Daoy (cell line): ENCODE data around the gene TCHHL1. TPM values are rescaled to one million over a fixed set of nuclear protein-coding genes. Genes with fewer than 3 reads are reported as not detected.

Experiments used
- DNase-seq: peaks from one replicate; pipeline ENCODE4 v3.0.0-alpha.2; 2015; ENCODE audit warnings: low read depth
- total RNA-seq: library from RNA; depleted of rRNA; stranded (reverse); fragments of >200 nt; shearing (Covaris generic); gene quantifications from 2 replicates; pipeline ENCODE4 v1.2.3, GENCODE V29; 2014; rRNA removed

TCHHL1 gene
- total RNA-seq, 1 experiment from 2014 or later = not detected

GRCh38 chr1:152038871-152039270 lies 50.0 kb downstream of the TCHHL1 start:
- no peak for DNase-seq

DNA sequence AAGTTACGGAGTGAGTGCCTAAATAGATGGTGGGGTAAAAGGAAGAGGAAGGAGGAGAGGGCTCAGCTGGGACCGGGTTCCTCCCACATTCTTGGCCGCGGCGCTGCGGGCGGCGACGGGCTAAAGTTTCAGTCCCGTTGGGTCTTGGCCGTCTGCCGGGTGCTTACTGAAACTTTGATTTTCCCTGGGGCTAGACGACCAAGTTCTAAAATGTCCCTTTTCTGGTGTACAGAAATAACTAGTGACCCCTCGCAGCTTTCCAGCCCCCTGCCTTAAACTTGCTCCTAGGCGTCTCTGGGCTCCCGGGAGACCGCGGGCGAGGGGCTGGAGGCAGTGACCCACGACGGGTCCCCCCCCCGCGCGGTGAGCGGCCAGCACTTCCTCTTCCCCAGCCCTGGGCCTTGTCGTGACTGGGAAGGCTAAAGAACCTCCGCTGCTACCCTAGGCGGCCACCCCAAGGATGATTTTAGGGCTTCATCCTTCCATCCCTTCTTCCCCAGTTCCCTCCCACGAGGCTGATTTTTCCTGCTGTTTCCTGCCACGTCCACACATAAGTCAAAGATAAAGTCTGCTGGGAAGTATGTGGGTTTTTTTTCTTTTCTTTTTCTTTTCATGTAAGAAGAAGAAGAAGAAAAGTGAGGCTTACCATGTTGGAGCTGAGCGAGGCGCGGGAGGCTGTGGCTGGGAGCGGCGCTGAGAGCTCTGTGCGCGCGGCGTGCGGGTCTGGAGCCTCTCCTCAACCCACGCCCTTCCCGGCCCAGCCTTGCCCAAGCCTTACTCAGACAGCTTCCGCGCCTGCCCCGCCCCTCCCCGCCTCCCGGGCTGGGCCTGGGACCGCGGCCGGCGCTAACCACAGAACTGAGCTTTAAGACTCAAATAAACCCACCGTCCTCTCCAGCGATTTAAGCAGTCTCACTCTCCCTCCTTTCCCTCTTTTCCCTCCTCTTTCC lies 52.3 kb downstream of the TCHHL1 start, which contains the start of gene S100A11:
TSS of gene S100A11 (minus strand) at position 738 of the 950 bp plus-strand sequence. CDS start at position 649, 89 bp downstream.
- peak; percentile 96 for DNase-seq

GRCh38 chr1:152035539-152036266 lies 53.2 kb downstream of the TCHHL1 start:
- peak; percentile 44 for DNase-seq

- DNase-seq = peak; percentile 77
Measured at GRCh38 chr1:152034654-152035538, 54.0 kb downstream of the TCHHL1 start.

DNA sequence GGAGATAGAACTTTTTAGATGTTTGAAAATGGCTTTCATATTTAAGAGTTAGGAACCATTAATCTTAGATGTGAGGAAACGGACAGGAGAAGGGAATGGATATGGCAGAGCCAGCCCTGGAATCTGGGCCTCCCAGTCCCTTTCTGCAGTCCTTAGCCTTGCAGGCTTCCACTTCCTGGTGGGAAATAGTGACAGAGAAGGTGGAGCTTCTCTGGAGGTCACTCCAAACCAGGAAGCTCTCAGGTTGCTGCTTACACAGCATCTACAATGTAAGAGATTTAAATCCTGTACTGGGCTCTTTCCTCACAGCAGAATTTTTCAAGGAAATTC lies 54.6 kb downstream of the TCHHL1 start:
- DNase-seq = no peak

Other genes starting within 250 kb of the TCHHL1 start
- not detected in 2 replicates for gene C2CD4D, start 249.2 kb downstream of the TCHHL1 start, total RNA-seq
- not detected in 2 replicates for gene THEM5, start 235.4 kb downstream of the TCHHL1 start, total RNA-seq
- gene THEM4, start 179.6 kb downstream of the TCHHL1 start, total RNA-seq = 15.1 and 31.0 TPM in 2 replicates
- 68.5 and 77.3 TPM in 2 replicates for gene S100A10, start 95.2 kb downstream of the TCHHL1 start, total RNA-seq
- 289 and 308 TPM in 2 replicates for gene S100A11, start 52.1 kb downstream of the TCHHL1 start, total RNA-seq
- gene TCHH, start 26.4 kb upstream of the TCHHL1 start, total RNA-seq = 0.29 TPM in 1 of 2 replicates, not detected in the other
- gene RPTN, start 70.2 kb upstream of the TCHHL1 start, total RNA-seq = not detected in 2 replicates
- not detected in 2 replicates for gene HRNR, start 135.1 kb upstream of the TCHHL1 start, total RNA-seq
- gene FLG, start 236.2 kb upstream of the TCHHL1 start, total RNA-seq = 0.24 and 0.34 TPM in 2 replicates